IMR-90 (cell line): ENCODE results near the gene RASA1. TPM values are rescaled to one million over a fixed set of nuclear protein-coding genes. Genes with fewer than 3 reads are reported as not detected.

ENCODE experiments used
- ATAC-seq: fragments of 200-7000 bp; cut with Tn5 transposase; 2 replicates; pipeline ENCODE4 v1.9.1; 2020; ENCODE audit warnings: low read depth, mild to moderate bottlenecking, moderate library complexity
- BruUV-seq: library from RNA; stranded (reverse); fragments of 400-500 nt; replicated peaks from 2 replicates; lab custom pipeline; 2021; lab: Mats Ljungman, UMichigan
- CTCF ChIA-PET: fragments of 300-600 bp; formaldehyde crosslinking; extraction: SDS; loops from one replicate; lab custom pipeline; 2021; ENCODE audit warnings: antibody characterized with exemption; lab: Yijun Ruan, JAX
- POLR2A ChIA-PET: fragments of 300-600 bp; sonication (Branson Sonifier 250); formaldehyde crosslinking; loops from one replicate; lab custom pipeline; 2022; ENCODE audit warnings: antibody characterized with exemption; ENCODE audit not compliant: unreplicated experiment; lab: Charles Lee
- DNase-seq: peaks from one replicate; pipeline ENCODE4 v3.0.0; 2013
- H2AFZ ChIP-seq: replicated peaks from 2 replicates; pipeline ENCODE3; 2013; ENCODE audit warnings: low read length, mild to moderate bottlenecking; ENCODE audit not compliant: poor library complexity
- H2AK5ac ChIP-seq: 2 replicates; pipeline ENCODE4 v1.6.1; 2013; ENCODE audit warnings: low read depth, low read length, inconsistent platforms
- H2AK9ac ChIP-seq: replicated peaks from 2 replicates; pipeline ENCODE3; 2013; ENCODE audit warnings: mild to moderate bottlenecking, low read depth, low read length, moderate library complexity; ENCODE audit not compliant: poor library complexity
- H2BK120ac ChIP-seq: 2 replicates; pipeline ENCODE4 v1.6.1; 2013; ENCODE audit warnings: low read depth, low read length, inconsistent platforms
- H2BK15ac ChIP-seq: 3 replicates; pipeline ENCODE4 v1.6.1; 2013; ENCODE audit warnings: low read depth, low read length, inconsistent platforms
- H2BK20ac ChIP-seq: 2 replicates; pipeline ENCODE4 v1.6.1; 2013; ENCODE audit warnings: low read depth, mild to moderate bottlenecking, inconsistent platforms, low read length, moderate library complexity
- H2BK5ac ChIP-seq: 2 replicates; pipeline ENCODE4 v1.6.1; 2013; ENCODE audit warnings: mild to moderate bottlenecking, low read depth, low read length, inconsistent platforms; ENCODE audit not compliant: poor library complexity, severe bottlenecking
- H3K14ac ChIP-seq: replicated peaks from 2 replicates; pipeline ENCODE4 v1.6.1; 2013; ENCODE audit warnings: low read depth, low read length, inconsistent platforms
- H3K18ac ChIP-seq: 2 replicates; pipeline ENCODE4 v1.6.1; 2013; ENCODE audit warnings: low read depth, low read length, control low read depth
- H3K23ac ChIP-seq: 2 replicates; pipeline ENCODE4 v1.6.1; 2013; ENCODE audit warnings: low read depth, low read length, inconsistent platforms
- H3K27ac ChIP-seq: 2 replicates; pipeline ENCODE4 v1.5.1; 2013; ENCODE audit warnings: mild to moderate bottlenecking, control low read depth, low read length; ENCODE audit not compliant: insufficient read depth
- H3K27me3 ChIP-seq: 2 replicates; pipeline ENCODE4 v1.6.1; 2013; ENCODE audit warnings: low read length; ENCODE audit not compliant: control insufficient read depth, insufficient read depth
- H3K36me3 ChIP-seq: 2 replicates; pipeline ENCODE4 v1.6.1; 2013; ENCODE audit warnings: low read length, mixed read lengths; ENCODE audit not compliant: control insufficient read depth, insufficient read depth
- H3K4ac ChIP-seq: 2 replicates; pipeline ENCODE4 v1.6.1; 2013; ENCODE audit warnings: low read depth, low read length, inconsistent platforms
- H3K4me1 ChIP-seq: 2 replicates; pipeline ENCODE4 v1.6.1; 2013; ENCODE audit warnings: low read length, mixed read lengths; ENCODE audit not compliant: control insufficient read depth, insufficient read depth
- H3K4me2 ChIP-seq: 2 replicates; pipeline ENCODE4 v1.6.1; 2013; ENCODE audit warnings: low read depth, mild to moderate bottlenecking, control low read depth, low read length, moderate library complexity
- H3K4me3 ChIP-seq: 2 replicates; pipeline ENCODE4 v1.5.1; 2013; ENCODE audit warnings: low read depth, mild to moderate bottlenecking, control low read depth, low read length, moderate library complexity; ENCODE audit not compliant: insufficient read depth
- H3K56ac ChIP-seq: 2 replicates; pipeline ENCODE4 v1.6.1; 2013; ENCODE audit warnings: low read length, inconsistent platforms; ENCODE audit not compliant: insufficient read depth; ENCODE audit errors: extremely low read depth
- H3K79me1 ChIP-seq, 2 experiments: 2 replicates each; pipeline ENCODE4 v1.6.1; 2013; ENCODE audit warnings: low read length in 2 of 2, inconsistent platforms in 1 of 2, low read depth in 1 of 2
- H3K9ac ChIP-seq: 2 replicates; pipeline ENCODE4 v1.6.1; 2013; ENCODE audit warnings: low read depth, low read length, control low read depth
- H3K9me1 ChIP-seq: 2 replicates; pipeline ENCODE4 v1.6.1; 2013; ENCODE audit warnings: low read length, inconsistent platforms; ENCODE audit not compliant: insufficient read depth
- H3K9me3 ChIP-seq: 2 replicates; pipeline ENCODE4 v1.6.1; 2013; ENCODE audit warnings: low read length; ENCODE audit not compliant: control insufficient read depth, insufficient read depth
- H4K20me1 ChIP-seq: 2 replicates; pipeline ENCODE4 v1.6.1; 2013; ENCODE audit warnings: low read length, inconsistent platforms; ENCODE audit not compliant: insufficient read depth
- H4K5ac ChIP-seq: 2 replicates; pipeline ENCODE4 v1.6.1; 2013; ENCODE audit warnings: mild to moderate bottlenecking, low read depth, low read length, control low read depth
- H4K8ac ChIP-seq, 2 experiments: 2 replicates each; pipeline ENCODE4 v1.6.1; 2013; ENCODE audit warnings: low read depth in 2 of 2, low read length in 2 of 2, control low read depth in 1 of 2, inconsistent platforms in 1 of 2
- H4K91ac ChIP-seq: 2 replicates; pipeline ENCODE4 v1.6.1; 2013; ENCODE audit warnings: low read depth, low read length, inconsistent platforms; ENCODE audit not compliant: insufficient read depth
- BHLHE40 ChIP-seq: fragments of 150-350 bp; IDR thresholded peaks from 2 replicates; pipeline ENCODE4 v1.6.1; 2016; ENCODE audit warnings: mild to moderate bottlenecking, low read depth, low read length
- CEBPB ChIP-seq: IDR thresholded peaks from 2 replicates; pipeline ENCODE4 v1.6.1; 2012; ENCODE audit warnings: low read depth, low read length, improper control_type of control experiment
- CHD1 ChIP-seq: IDR thresholded peaks from 2 replicates; pipeline ENCODE4 v1.6.1; 2012; ENCODE audit warnings: low read depth, low read length, improper control_type of control experiment
- FOS ChIP-seq: fragments of 150-350 bp; IDR thresholded peaks from 2 replicates; pipeline ENCODE4 v1.6.1; 2016; ENCODE audit warnings: low read depth, low read length
- MAFK ChIP-seq: IDR thresholded peaks from 2 replicates; pipeline ENCODE4 v1.6.1; 2012; ENCODE audit warnings: low read depth, low read length, improper control_type of control experiment
- MAZ ChIP-seq: IDR thresholded peaks from 2 replicates; pipeline ENCODE4 v1.6.1; 2012; ENCODE audit warnings: low read depth, mild to moderate bottlenecking, low read length, improper control_type of control experiment, moderate library complexity, borderline replicate concordance
- MXI1 ChIP-seq: IDR thresholded peaks from 2 replicates; pipeline ENCODE4 v1.6.1; 2012; ENCODE audit warnings: low read depth, mild to moderate bottlenecking, low read length, moderate library complexity, borderline replicate concordance
- NFE2L2 ChIP-seq: fragments of 150-350 bp; IDR thresholded peaks from 2 replicates; pipeline ENCODE4 v1.6.1; 2016; ENCODE audit warnings: low read depth, mild to moderate bottlenecking, low read length
- POLR2A ChIP-seq: IDR thresholded peaks from 2 replicates; pipeline ENCODE4 v1.6.1; 2012; ENCODE audit warnings: mild to moderate bottlenecking, low read depth, low read length
- RAD21 ChIP-seq: IDR thresholded peaks from 2 replicates; pipeline ENCODE4 v1.6.1; 2012; ENCODE audit warnings: low read length, improper control_type of control experiment
- RCOR1 ChIP-seq: IDR thresholded peaks from 2 replicates; pipeline ENCODE4 v1.6.1; 2012; ENCODE audit warnings: mild to moderate bottlenecking, low read length, improper control_type of control experiment; ENCODE audit not compliant: insufficient replicate concordance
- RFX5 ChIP-seq: IDR thresholded peaks from 2 replicates; pipeline ENCODE4 v1.8.0; 2012; ENCODE audit warnings: low read depth, mild to moderate bottlenecking, low read length, moderate library complexity
- SMC3 ChIP-seq: fragments of 150-350 bp; IDR thresholded peaks from 2 replicates; pipeline ENCODE4 v1.6.1; 2016; ENCODE audit warnings: low read depth, mild to moderate bottlenecking, antibody characterized with exemption, low read length, moderate library complexity
- WGBS, 2 experiments: methylation state at CpG; one replicate each; pipeline versions ENCODE4 v1.1.5 to v1.1.7; 2013; ENCODE audit warnings: missing lambda C conversion rate in 2 of 2; ENCODE audit not compliant: insufficient read length in 1 of 2; ENCODE audit errors: extremely low coverage in 2 of 2; 5-methylcytosine and 5-hydroxymethylcytosine counted together
- dilution Hi-C: fragments of 300-500 bp; cut with HindIII; formaldehyde crosslinking; loops from one replicate; pipeline ENCODE4 v1.14.3; 2018; ENCODE audit warnings: low sequenced_read_pairs; ENCODE audit not compliant: unreplicated experiment
- in situ Hi-C: fragments of 300-500 bp; cut with MboI; formaldehyde crosslinking; loops from 3 replicates; pipeline ENCODE4 v1.14.3; 2019; ENCODE audit warnings: low sequenced_read_pairs, inconsistent platforms, mixed read lengths
- intact Hi-C: fragments of 100-400 bp; cut with micrococcal nuclease; formaldehyde crosslinking; loops from 2 replicates; pipeline ENCODE4 v1.10.0; 2022
- polyA plus RNA-seq, 3 experiments: library from polyadenylated mRNA; depleted of rRNA; stranded (reverse); fragments of >200 nt; gene quantifications; 2 replicates each; pipeline ENCODE4 v1.2.3, GENCODE V29; 2012; ENCODE audit warnings: low replicate concordance in 1 of 3
- total RNA-seq: library from RNA; depleted of rRNA; stranded (reverse); fragments of >200 nt; gene quantifications from 2 replicates; pipeline ENCODE4 v1.2.3, GENCODE V29; 2012
- TF ChIP-seq, protein P1 (sequence below): fragments of 150-350 bp; IDR thresholded peaks from 2 replicates; pipeline ENCODE4 v1.6.1; 2016; ENCODE audit warnings: low read depth, mild to moderate bottlenecking, low read length, moderate library complexity, borderline replicate concordance
- TF ChIP-seq, protein P2 (sequence below): fragments of 150-350 bp; IDR thresholded peaks from 2 replicates; pipeline ENCODE4 v1.6.1; 2017; ENCODE audit warnings: mild to moderate bottlenecking, antibody characterized with exemption, low read length, low read depth
- TF ChIP-seq, protein P3 (sequence below): conservative IDR thresholded peaks from 2 replicates; pipeline ENCODE4 v1.5.1; 2012; ENCODE audit warnings: mild to moderate bottlenecking, low read depth, low read length, improper control_type of control experiment

RASA1 gene
- total and polyA plus RNA-seq, 2 of the 4 experiments (the other 2 are of a cell fraction): 37.6 to 45.7 TPM

DNA sequence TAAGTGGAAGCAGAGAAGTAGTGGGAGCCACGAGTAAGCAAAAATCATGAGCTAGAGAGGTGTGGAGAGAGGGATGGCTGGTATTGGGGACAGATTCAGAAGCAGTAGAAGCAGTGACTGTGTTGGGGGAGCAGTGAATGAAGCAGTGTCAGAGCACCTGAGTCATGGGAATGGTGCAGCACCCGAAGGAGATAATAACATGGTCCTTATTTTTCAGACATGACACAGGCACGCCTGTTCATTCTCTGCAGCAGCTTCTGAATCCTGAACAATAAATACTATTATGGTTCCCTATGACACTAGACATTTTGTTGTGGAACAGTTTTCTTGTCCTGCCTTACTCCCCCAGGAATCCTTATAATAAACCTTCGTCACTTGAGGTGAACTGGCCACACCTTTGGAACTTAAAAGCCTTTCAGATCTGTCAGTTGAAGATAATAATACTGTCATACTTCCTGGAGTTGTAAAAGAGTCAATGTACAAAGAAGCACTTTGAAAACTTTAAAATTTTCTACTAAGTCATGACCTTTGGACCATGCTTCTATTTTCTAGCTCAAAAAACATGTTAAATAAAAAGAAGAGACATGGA is 7.0 kb upstream of the RASA1 start:
- ChIA-PET CTCF (no interaction called here), POLR2A (no interaction called here)
- Histone ChIP-seq H4K8ac (no peak overlapping the region), H3K9ac (no peak overlapping the region), H3K14ac (no peak overlapping the region), H3K23ac (no peak overlapping the region), H3K4ac (no peak overlapping the region), H2AK9ac (no peak overlapping the region), H2BK20ac (no peak overlapping the region), H3K18ac (no peak overlapping the region), H3K9me3 (no peaks in the 10 kb centered on the region), H3K79me1 (no peaks in the 10 kb centered on the region), H4K20me1 (no peaks in the 10 kb centered on the region), H4K5ac (no peak overlapping the region), H3K56ac (no peak overlapping the region), H2AK5ac (no peak overlapping the region), H3K4me1 (no peaks in the 10 kb centered on the region), H4K91ac (no peak overlapping the region), H2AFZ (peak overlapping the region; percentile 7), H3K27me3 (no peaks in the 10 kb centered on the region), H2BK120ac (no peak overlapping the region), H3K27ac (no peak overlapping the region), H3K9me1 (no peaks in the 10 kb centered on the region), H3K4me3 (no peak overlapping the region), H2BK5ac (no peak overlapping the region), H2BK15ac (no peak overlapping the region), H3K4me2 (no peak overlapping the region), H3K36me3 (no peaks in the 10 kb centered on the region)
- in situ Hi-C loops (no loop called here), dilution Hi-C loops (no loop called here), intact Hi-C loops (no loop called here)
- DNase-seq: no peak
- no TSS peak for BruUV-seq
- TF ChIP-seq FOS: no peak
- no peak for TF ChIP-seq POLR2A
- TF ChIP-seq, protein P1, sequence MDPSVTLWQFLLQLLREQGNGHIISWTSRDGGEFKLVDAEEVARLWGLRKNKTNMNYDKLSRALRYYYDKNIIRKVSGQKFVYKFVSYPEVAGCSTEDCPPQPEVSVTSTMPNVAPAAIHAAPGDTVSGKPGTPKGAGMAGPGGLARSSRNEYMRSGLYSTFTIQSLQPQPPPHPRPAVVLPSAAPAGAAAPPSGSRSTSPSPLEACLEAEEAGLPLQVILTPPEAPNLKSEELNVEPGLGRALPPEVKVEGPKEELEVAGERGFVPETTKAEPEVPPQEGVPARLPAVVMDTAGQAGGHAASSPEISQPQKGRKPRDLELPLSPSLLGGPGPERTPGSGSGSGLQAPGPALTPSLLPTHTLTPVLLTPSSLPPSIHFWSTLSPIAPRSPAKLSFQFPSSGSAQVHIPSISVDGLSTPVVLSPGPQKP: no peak
- no peak for TF ChIP-seq CHD1
- no peak for TF ChIP-seq BHLHE40
- TF ChIP-seq RFX5: no peak
- no peak for TF ChIP-seq MXI1
- no peak for TF ChIP-seq NFE2L2
- no peak for TF ChIP-seq RAD21
- TF ChIP-seq, protein P2, sequence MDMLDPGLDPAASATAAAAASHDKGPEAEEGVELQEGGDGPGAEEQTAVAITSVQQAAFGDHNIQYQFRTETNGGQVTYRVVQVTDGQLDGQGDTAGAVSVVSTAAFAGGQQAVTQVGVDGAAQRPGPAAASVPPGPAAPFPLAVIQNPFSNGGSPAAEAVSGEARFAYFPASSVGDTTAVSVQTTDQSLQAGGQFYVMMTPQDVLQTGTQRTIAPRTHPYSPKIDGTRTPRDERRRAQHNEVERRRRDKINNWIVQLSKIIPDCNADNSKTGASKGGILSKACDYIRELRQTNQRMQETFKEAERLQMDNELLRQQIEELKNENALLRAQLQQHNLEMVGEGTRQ: no peak
- no peak for TF ChIP-seq SMC3
- no peak for TF ChIP-seq MAFK
- TF ChIP-seq CEBPB: no peak
- TF ChIP-seq RCOR1: no peak
- TF ChIP-seq, protein P3, sequence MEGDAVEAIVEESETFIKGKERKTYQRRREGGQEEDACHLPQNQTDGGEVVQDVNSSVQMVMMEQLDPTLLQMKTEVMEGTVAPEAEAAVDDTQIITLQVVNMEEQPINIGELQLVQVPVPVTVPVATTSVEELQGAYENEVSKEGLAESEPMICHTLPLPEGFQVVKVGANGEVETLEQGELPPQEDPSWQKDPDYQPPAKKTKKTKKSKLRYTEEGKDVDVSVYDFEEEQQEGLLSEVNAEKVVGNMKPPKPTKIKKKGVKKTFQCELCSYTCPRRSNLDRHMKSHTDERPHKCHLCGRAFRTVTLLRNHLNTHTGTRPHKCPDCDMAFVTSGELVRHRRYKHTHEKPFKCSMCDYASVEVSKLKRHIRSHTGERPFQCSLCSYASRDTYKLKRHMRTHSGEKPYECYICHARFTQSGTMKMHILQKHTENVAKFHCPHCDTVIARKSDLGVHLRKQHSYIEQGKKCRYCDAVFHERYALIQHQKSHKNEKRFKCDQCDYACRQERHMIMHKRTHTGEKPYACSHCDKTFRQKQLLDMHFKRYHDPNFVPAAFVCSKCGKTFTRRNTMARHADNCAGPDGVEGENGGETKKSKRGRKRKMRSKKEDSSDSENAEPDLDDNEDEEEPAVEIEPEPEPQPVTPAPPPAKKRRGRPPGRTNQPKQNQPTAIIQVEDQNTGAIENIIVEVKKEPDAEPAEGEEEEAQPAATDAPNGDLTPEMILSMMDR: no peak
- TF ChIP-seq MAZ: no peak
- no peak for ATAC-seq
- 67% methylated on average over 1 of the region's 4 CpGs; no CpG with 5 or more reads in 1 of the 2 experiments for WGBS, 2 experiments
